ENCODE measurements around the gene KCND1.

GRCh38 chrX:48965959-48966358, 5.7 kb downstream of the KCND1 start:
- no peak for TF ChIP-seq CTCF (IDR thresholded peaks at IDR 0.05)
- no peak for TF ChIP-seq POLR2A (IDR thresholded peaks at IDR 0.05)

Measured in breast epithelium (tissue), 3 donors.